ENCODE measurements around the gene ACSL6.

DNA sequence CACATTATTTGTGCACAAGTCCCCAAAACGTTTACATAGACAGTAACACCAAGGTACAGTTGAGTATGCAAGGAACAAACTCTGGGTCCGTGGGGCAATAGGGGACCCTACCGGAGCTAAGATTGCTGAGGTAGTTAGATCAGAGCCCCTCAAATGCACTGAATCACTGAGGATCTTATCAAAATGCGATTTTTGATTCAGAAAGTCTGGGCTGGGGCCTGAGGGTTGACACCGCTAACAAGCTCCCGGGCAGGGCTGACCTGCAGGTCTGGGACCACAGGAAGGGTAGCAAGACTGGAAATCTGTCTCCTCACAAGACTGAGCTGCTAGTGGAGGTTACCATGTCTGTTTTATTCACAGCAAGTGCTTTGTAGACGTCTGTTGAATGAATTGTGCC is 47.2 kb upstream of the ACSL6 start:
- TF ChIP-seq, protein P1, sequence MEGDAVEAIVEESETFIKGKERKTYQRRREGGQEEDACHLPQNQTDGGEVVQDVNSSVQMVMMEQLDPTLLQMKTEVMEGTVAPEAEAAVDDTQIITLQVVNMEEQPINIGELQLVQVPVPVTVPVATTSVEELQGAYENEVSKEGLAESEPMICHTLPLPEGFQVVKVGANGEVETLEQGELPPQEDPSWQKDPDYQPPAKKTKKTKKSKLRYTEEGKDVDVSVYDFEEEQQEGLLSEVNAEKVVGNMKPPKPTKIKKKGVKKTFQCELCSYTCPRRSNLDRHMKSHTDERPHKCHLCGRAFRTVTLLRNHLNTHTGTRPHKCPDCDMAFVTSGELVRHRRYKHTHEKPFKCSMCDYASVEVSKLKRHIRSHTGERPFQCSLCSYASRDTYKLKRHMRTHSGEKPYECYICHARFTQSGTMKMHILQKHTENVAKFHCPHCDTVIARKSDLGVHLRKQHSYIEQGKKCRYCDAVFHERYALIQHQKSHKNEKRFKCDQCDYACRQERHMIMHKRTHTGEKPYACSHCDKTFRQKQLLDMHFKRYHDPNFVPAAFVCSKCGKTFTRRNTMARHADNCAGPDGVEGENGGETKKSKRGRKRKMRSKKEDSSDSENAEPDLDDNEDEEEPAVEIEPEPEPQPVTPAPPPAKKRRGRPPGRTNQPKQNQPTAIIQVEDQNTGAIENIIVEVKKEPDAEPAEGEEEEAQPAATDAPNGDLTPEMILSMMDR (IDR thresholded peaks at IDR 0.05), result no peak
- no peak for TF ChIP-seq POLR2A (IDR thresholded peaks at IDR 0.05)
